COR-L47 (cell line): Measurements from ENCODE around the gene ZNF503.
A peak's percentile ranks its signal among the peaks of the same experiment; 100 is the strongest.

Experiments used
- DNase-seq: peaks from one replicate; lab custom pipeline; 2025; lab: John Stamatoyannopoulos, UW

Gene ZNF503

GRCh38 chr10:75431180-75432111 lies 29.9 kb upstream of the ZNF503 start, which contains the start of gene LRMDA:
Gene LRMDA (plus strand): TSS chr10:75431624.
- no peak for DNase-seq

GRCh38 chr10:75430000-75430763 lies 28.6 kb upstream of the ZNF503 start:
- no peak for DNase-seq

- DNase-seq: no peak
These were observed 27.7 kb upstream of the ZNF503 start for GRCh38 chr10:75429159-75429827.

GRCh38 chr10:75428434-75429158 lies 27.0 kb upstream of the ZNF503 start:
- DNase-seq: no peak

DNA sequence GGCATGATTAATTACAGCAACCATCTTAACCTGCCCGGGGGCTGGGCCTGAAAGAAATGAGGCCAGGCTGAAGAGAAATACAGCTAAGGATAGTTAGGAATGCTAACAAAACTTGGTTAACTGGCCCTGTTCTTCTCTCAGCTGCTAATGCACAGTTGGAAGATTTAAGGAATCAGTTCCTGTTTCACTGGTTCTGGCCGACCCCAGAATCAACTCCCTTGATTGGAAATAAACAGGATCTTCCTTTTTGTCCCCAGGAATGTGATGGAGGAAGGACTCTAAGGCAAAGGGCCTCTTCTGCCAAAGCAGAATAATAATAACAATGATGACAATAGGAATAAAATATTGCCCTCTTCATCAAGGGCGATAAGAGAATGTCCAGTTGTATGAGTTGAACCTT lies 26.4 kb upstream of the ZNF503 start:
- no peak for DNase-seq

DNA sequence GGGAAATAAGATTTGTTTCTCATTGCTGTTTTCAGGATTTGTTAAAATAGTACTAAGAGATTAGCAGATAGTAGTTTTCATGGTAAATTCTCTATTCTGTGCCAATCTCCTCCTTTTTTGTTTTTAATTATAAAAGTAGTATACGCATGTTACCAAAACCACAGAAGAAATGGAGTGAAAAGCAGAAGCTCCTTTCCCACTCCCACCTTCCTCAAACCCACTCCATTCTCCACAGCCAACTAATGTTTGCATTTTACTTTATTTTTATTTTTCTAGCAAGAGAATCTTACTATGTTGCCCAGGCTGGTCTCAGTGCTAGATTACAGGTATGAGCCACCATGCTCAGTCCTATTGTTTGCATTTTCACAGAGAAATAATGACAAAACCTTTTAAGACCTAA lies 25.3 kb upstream of the ZNF503 start:
- no peak for DNase-seq

DNA sequence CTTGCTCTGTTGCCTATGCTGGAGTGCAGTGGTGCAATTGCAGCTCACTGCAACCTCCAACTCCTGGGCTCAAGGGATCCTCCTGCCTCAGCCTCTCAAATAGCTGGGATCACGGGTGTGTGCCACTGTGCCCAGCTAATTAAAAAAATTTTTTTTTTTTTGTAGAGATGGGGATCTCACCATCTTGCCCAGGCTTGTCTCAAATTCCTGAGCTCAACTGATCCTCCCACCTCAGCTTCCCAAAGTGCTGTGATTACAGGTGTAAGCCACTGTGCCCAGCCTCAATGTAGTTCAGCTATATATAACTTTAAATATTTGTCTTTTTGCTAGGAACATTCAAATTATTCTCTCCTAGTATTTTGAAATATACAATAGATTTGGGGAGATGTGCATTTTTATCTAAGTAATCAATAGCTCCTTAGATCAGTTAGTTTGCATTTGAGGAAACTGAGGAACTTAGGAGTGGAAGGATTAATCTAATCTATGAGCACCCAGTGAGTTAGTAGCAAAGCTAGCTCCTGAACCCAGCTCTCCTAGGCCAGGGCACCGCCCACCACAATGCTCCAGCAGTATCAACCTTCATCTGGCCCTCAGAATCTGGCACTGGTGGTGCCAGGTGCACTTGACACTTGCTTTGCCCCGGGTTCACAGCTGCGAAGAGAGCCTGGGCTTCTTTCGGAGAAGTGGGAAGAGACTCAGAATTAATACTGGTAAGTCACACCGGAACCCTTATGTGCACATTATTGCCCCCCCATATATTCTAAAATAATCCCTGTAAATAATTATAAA lies 23.9 kb upstream of the ZNF503 start:
- no peak for DNase-seq

DNA sequence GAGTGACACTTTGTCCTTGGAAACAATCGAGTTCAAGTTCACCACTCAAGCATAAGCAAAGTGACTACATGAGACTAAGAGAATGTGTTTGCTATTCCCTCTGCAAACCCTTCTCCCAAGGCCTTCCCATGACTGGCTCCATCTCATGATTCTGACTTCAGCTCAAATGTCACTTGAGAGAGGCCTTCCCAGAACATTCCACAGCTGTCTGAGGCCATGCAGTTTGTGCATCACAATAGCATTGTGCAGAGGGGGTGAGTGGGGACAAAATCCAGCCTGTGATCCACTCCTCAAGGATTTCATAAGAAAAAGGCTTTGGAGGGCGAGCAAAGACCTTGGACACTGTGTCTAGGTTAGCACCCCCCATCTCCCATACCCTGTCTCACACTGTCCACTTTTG lies 23.0 kb upstream of the ZNF503 start:
- DNase-seq: no peak

GRCh38 chr10:75422913-75423312 lies 21.3 kb upstream of the ZNF503 start:
- no peak for DNase-seq

DNA sequence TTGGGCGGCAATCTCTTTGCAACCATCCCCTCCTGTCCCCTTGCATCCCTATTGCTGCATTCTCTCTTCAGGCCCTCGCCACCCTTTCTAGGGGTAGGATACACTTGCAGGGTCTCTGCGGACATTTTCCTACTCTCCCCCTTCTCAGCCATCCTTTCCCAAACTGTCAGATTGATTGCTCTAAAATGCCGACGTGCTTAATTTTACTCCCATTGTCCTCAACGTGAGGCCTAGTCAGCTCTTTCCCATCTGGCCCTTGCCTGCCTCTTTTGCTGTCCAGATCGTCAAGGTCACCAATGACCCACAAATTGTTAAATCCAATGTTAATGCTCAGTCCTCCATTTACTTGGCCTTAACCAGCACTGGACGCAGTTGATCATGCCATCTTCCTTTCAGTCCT lies 17.1 kb upstream of the ZNF503 start:
- no peak for DNase-seq

GRCh38 chr10:75418293-75418692 lies 16.7 kb upstream of the ZNF503 start:
- DNase-seq: no peak

- DNase-seq: peak; percentile 53
These were observed 16.0 kb upstream of the ZNF503 start for GRCh38 chr10:75417522-75417927.

DNA sequence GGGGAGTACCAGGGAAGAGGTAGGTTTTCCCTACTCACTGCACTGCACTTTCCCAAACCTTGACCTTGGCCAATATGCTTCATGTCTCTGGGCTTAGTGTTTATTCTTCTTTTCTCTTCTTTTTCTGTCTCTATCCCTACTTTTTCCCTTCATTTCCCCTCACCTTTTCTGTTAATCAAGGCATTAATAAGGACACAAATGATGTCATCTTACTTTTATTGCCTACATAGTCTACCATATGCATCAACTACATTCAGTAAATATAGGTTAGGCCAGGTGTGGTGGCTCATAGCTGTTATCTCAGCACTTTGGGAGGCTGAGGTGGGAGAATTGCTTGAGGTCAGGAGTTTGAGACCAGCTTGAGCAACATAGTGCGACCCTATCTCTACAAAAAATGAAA lies 13.0 kb upstream of the ZNF503 start:
- DNase-seq: no peak

GRCh38 chr10:75410132-75411005 lies 8.8 kb upstream of the ZNF503 start:
- DNase-seq: no peak

DNA sequence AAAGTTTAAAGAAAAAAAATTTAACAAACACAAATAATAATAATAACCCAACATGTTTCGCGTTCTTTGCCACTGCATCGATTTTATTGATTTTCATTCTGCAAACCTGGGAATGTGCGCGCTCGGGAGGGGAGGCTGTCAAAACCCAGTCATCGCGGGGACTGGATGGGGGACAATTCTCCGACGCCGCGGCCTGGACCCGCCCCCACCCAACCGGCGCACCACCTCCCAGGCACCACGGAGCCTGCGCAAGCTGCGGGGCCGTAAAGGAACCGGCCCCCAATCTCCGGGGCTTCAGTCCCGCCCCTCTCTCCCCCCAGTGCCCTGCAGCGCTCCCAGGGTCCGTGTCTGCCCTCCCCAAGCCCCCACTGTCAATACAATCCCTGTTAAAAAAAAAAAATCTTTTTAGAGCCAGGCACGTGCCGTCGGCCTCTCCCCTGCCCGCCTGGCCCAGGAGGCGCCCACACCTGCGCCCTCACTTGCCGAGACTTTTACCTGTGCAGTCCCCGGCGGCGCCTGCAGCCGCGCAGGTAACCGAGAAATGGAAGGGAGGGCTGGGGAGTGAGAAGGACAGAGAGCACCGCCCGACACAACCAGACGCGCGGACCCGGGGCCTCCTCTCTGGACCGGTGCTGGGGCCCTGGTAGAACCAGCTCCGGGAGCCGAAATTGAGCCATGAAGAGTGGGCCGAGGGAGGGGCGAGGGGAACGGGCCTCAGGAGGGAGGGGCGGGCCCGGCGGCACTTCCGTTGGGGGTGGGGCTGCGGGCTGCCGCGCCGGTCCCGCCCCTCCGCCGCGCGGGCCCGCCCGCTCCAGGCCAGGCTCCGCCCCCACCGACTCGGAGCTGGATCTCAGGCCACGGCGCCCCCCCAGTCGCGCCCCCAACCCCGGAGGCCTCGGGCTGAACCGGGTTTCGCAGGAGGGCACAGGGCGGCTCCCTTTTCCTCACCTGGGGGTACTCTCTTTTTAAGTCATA lies 7.6 kb upstream of the ZNF503 start:
- peak; percentile 40 for DNase-seq

DNA sequence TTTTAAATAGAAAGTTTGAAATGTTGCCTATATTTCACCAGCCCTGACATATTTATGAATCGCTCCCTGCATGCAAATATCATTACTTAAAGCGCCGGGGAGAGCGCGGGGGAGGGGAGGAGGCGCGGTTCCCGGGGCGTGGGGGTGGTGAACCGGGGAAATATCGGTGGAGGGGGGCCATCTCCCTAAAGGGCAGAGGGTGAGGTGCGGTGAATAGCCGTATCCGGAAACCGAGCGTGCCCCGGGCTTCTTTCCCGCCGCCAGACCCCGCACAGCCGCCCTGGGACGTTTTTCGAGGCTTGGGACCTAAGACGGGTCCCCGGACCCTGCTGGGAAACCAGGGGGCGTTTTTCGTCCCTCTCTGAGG lies 6.9 kb upstream of the ZNF503 start:
- no peak for DNase-seq

DNA sequence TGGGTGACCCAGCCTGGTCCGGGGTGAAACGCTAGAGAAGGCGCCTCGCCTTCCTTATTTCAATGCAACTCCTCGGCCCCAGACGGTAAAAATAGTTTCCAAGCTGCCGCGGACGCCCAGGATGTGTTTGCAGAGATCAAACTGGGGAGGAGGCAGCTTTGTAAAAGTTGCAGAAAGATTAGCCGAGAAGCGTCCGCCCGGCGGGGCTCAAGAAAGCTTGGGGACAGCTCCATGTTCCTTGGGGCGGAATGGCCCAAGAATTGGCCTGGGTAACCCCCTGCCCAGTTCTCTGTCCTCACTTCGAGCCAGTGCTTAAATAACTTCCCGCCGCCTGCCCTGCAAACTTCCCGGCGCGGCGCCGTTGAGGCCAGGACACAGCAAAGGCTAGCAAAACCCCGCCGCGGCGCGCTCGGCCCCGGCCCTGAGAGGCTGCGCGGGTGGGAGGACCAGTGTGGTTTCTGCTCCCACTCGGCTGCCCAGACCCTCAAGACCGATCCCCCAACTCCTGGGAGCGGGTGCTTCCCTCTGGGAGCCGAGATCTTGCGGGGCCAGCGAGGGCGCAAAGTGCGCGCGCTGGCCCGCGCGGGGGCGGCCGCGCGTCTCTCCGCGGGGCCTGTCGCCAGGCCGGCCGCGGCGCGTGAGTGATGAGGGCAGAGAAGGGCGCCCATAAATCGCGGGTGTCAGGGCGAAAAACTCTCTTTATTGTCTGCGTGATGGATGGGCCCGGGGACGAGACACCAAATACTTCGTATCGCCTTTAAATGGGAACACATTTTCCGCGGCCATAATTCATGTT lies 6.3 kb upstream of the ZNF503 start:
- no peak for DNase-seq

DNA sequence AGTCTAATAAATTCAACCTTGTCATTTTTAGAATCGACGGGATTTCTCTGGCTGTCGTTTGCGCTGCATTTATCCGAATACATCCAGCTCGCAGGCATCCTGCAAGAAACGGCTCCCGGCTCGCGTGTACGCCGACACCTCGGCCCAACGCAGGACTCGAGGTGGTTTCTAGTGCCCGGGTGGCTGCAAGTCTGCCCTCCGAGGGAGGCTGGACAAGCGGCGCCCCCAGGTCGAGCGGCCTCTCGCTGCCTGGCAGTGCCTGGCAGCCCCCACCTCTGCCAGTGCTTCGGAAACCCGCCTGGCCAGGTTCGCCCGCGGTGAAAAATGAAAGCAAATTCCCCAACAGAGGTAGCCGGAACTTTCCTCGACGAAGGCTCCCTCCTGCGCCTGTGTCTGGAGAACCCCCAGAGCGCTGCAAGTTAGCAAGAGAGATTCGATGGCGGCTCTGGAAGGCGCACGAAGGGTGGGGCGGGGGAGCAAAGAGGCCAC lies 5.7 kb upstream of the ZNF503 start:
- DNase-seq: no peak
